SK-N-MC (cell line): ENCODE measurements around the gene TRIM63.

Experiments used
- DNase-seq: peaks from one replicate; pipeline ENCODE4 v3.0.0-alpha.2; 2011; ENCODE audit warnings: low read depth, low spot score
- H3K27ac ChIP-seq: fragments of 200-600 bp; sonication (generic); 2 replicates; pipeline ENCODE4 v1.5.1; 2016; ENCODE audit warnings: mixed run types
- H3K36me3 ChIP-seq: fragments of 200-600 bp; sonication (generic); 2 replicates; pipeline ENCODE4 v1.6.1; 2017; ENCODE audit warnings: antibody characterized with exemption, low read length, mixed read lengths; ENCODE audit not compliant: insufficient read depth
- H3K4me3 ChIP-seq: fragments of 200-600 bp; sonication (generic); 2 replicates; pipeline ENCODE4 v1.5.1; 2016
- H3K9ac ChIP-seq: fragments of 200-600 bp; sonication (generic); 2 replicates; pipeline ENCODE4 v1.8.0; 2017; ENCODE audit warnings: mixed run types, mixed read lengths; ENCODE audit not compliant: insufficient read length
- H3K9me3 ChIP-seq: fragments of 200-600 bp; sonication (generic); 2 replicates; pipeline ENCODE4 v1.6.1; 2017; ENCODE audit warnings: low read depth, mild to moderate bottlenecking, antibody characterized with exemption, low read length, moderate library complexity, mixed read lengths
- EZH2 ChIP-seq: fragments of 200-600 bp; sonication (generic); IDR thresholded peaks from one replicate; pipeline ENCODE4 v1.6.1; 2017; ENCODE audit warnings: antibody characterized with exemption
- FOXP2 ChIP-seq: optimal IDR thresholded peaks from 2 replicates; pipeline ENCODE3; 2011; ENCODE audit warnings: mild to moderate bottlenecking, moderate library complexity; ENCODE audit not compliant: insufficient read depth; ENCODE audit errors: extremely low read length, control extremely low read depth
- POLR2AphosphoS5 ChIP-seq: IDR thresholded peaks from 2 replicates; pipeline ENCODE4 v1.6.1; 2012; ENCODE audit warnings: mild to moderate bottlenecking, low read depth, low read length, borderline replicate concordance

The TRIM63 gene

GRCh38 chr1:26050248-26050640 is 17.2 kb downstream of the TRIM63 start:
- no peaks in the 10 kb centered on the region for H3K9me3 ChIP-seq
- H3K36me3 ChIP-seq: no peaks in the 10 kb centered on the region
- no peak for DNase-seq
- no peak overlapping the region for H3K27ac ChIP-seq
- TF ChIP-seq EZH2 (no peak), POLR2AphosphoS5 (no peak), FOXP2 (no peak)
- H3K9ac ChIP-seq: no peak overlapping the region
- no peak overlapping the region for H3K4me3 ChIP-seq

- Histone ChIP-seq H3K9me3 (no peaks in the 10 kb centered on the region), H3K9ac (no peak overlapping the region), H3K4me3 (no peak overlapping the region), H3K27ac (no peak overlapping the region), H3K36me3 (no peaks in the 10 kb centered on the region)
- no peak for DNase-seq
- no peak for TF ChIP-seq FOXP2
- TF ChIP-seq POLR2AphosphoS5: no peak
- no peak for TF ChIP-seq EZH2
Observed at GRCh38 chr1:26049531-26050247, 17.7 kb downstream of the TRIM63 start.

- Histone ChIP-seq H3K36me3 (no peaks in the 10 kb centered on the region), H3K9ac (no peak overlapping the region), H3K4me3 (no peak overlapping the region), H3K9me3 (no peaks in the 10 kb centered on the region), H3K27ac (no peak overlapping the region)
- no peak for DNase-seq
- TF ChIP-seq FOXP2: no peak
- no peak for TF ChIP-seq POLR2AphosphoS5
- TF ChIP-seq EZH2: no peak
Observed at GRCh38 chr1:26047278-26047874, 20.1 kb downstream of the TRIM63 start.

- TF ChIP-seq EZH2 (no peak), POLR2AphosphoS5 (no peak), FOXP2 (no peak)
- Histone ChIP-seq H3K4me3 (no peak overlapping the region), H3K27ac (no peak overlapping the region), H3K9ac (no peak overlapping the region), H3K9me3 (no peaks in the 10 kb centered on the region), H3K36me3 (no peaks in the 10 kb centered on the region)
- DNase-seq: no peak
Observed at GRCh38 chr1:26046246-26047095, 21.0 kb downstream of the TRIM63 start.

GRCh38 chr1:26045722-26046245 is 21.6 kb downstream of the TRIM63 start, which contains the start of gene SLC30A2:
TSS of gene SLC30A2 (minus strand) at chr1:26046118. CDS start at chr1:26045896, 222 bp downstream.
- DNase-seq: no peak
- Histone ChIP-seq H3K4me3 (peak within 1 kb of the TSS; percentile 18; the same call in 1 of the 2 replicates), H3K36me3 (no peaks in the 10 kb centered on the region), H3K9ac (no peak within 1 kb of the TSS), H3K9me3 (no peaks in the 10 kb centered on the region), H3K27ac (no peak within 1 kb of the TSS)
- TF ChIP-seq FOXP2 (no peak), EZH2 (no peak), POLR2AphosphoS5 (no peak)

- no peak for DNase-seq
- Histone ChIP-seq H3K9me3 (no peaks in the 10 kb centered on the region), H3K27ac (no peak overlapping the region), H3K4me3 (peak overlapping the region; percentile 18; the same call in 1 of the 2 replicates), H3K36me3 (no peaks in the 10 kb centered on the region), H3K9ac (no peak overlapping the region)
- no peak for TF ChIP-seq POLR2AphosphoS5
- no peak for TF ChIP-seq EZH2
- TF ChIP-seq FOXP2: no peak
Observed at GRCh38 chr1:26044971-26045721, 22.3 kb downstream of the TRIM63 start.

GRCh38 chr1:26044414-26044813 is 23.0 kb downstream of the TRIM63 start:
- DNase-seq: no peak
- Histone ChIP-seq H3K36me3 (no peaks in the 10 kb centered on the region), H3K9ac (no peak overlapping the region), H3K27ac (no peak overlapping the region), H3K4me3 (no peak overlapping the region), H3K9me3 (no peaks in the 10 kb centered on the region)
- TF ChIP-seq POLR2AphosphoS5: no peak
- no peak for TF ChIP-seq FOXP2
- TF ChIP-seq EZH2: no peak

- no peak for TF ChIP-seq POLR2AphosphoS5
- TF ChIP-seq EZH2: no peak
- TF ChIP-seq FOXP2: no peak
- H3K9me3 ChIP-seq: no peaks in the 10 kb centered on the region
- no peak overlapping the region for H3K4me3 ChIP-seq
- no peaks in the 10 kb centered on the region for H3K36me3 ChIP-seq
- no peak for DNase-seq
- no peak overlapping the region for H3K9ac ChIP-seq
- no peak overlapping the region for H3K27ac ChIP-seq
Observed at GRCh38 chr1:26043765-26044164, 23.7 kb downstream of the TRIM63 start.
